ENCODE results near the gene SMAD2.
"Not testable (repeated sequence)": the region's sequence is repeated elsewhere in the genome, so short reads cannot be mapped to it uniquely, and the experiment has no call there.

SMAD2 gene

GRCh38 chr18:47842836-47843235 is 87.6 kb downstream of the SMAD2 start:
- no peak for DNase-seq (ENCODE audit: low read depth in 2 of 2)

GRCh38 chr18:47838396-47838795 is 92.1 kb downstream of the SMAD2 start:
- DNase-seq (ENCODE audit: low read depth in 2 of 2): no peak

- no peak for DNase-seq (ENCODE audit: low read depth in 2 of 2)
Observed at GRCh38 chr18:47832348-47832747, 98.1 kb downstream of the SMAD2 start.

DNA sequence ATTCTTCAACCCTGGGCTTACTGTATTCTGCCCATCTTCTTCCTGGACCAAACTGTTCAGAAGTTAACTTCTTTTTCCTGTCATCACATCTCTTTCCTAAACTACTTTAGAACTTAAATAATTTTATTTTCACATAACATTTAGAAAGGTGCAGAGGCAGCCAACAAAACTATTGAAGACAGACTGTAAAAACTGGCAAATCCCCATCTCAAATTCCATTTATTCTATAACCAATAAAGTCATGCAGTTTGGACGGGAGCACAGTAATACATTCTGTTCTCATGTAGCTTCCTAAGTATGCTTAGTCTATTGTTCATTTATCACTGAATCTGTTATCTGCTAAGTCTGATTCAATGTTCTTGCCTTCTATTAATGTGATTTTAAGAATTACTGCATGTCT is 99.1 kb downstream of the SMAD2 start:
- DNase-seq (ENCODE audit: low read depth in 2 of 2): no peak

DNA sequence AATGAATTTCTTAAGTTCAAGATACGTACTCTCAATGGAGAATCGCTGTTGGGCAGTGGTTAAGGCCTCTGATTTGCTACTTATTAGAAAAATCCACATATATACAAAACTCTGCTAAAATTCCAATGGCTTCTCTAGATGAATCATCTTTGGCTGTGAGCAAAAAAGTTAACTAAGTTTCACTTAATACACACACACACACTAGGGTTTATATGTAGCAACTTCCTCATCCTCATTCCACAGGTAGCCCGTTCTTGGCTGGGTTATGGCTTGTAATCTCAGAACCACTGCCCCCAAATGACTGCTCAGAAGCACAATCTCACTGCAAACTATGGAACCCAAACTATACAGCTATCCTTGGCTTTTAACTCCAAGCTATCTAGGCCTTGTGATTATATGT is 99.7 kb downstream of the SMAD2 start:
- no peak for DNase-seq (ENCODE audit: low read depth in 2 of 2)

DNA sequence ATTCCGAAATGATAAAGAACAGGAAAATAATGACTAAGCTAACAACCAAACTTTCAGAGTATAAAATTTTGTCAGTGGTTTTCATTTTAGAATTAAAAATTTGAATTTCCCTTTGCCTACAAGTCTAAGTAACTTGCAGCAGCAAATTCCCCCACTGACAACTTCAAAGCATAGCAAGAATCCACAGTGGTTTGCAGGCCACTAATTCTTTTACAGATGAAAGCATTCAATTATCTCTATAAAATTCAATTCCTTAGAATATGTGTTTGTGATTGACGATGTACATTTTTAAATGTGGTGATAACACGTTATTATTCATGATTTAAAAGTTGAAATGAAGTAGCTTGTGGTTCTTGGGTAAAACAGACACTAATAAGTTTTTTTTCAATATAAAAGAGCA is 100.6 kb downstream of the SMAD2 start:
- DNase-seq (ENCODE audit: low read depth in 2 of 2): no peak

GRCh38 chr18:47828031-47828430 is 102.4 kb downstream of the SMAD2 start:
- not testable (repeated sequence) for DNase-seq (ENCODE audit: low read depth in 2 of 2)

GRCh38 chr18:47826157-47827074 is 104.0 kb downstream of the SMAD2 start:
- DNase-seq (ENCODE audit: low read depth in 2 of 2): no peak

DNA sequence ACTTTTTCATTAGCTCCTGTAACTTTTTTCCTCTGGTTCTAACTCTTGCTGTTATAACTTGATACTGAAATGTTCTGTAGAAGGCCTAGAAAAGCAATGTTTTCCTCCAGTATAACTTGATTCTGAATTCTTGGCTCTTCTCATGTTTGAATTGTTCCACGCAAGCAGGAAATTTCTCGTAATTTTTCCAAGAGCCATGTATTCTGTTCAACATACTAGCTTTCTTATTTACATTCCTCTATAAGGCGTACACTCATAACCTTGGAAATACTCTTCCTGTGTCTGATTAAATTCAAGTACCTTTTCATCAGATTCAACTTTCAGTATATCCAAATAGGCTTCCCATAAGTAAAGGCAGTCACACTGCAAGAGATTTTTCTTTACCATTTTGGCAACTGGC is 109.1 kb downstream of the SMAD2 start:
- DNase-seq (ENCODE audit: low read depth in 2 of 2): no peak

GRCh38 chr18:47817795-47818077 is 112.7 kb downstream of the SMAD2 start:
- DNase-seq (ENCODE audit: low read depth in 2 of 2): no peak

- DNase-seq (ENCODE audit: low read depth in 2 of 2): no peak
Observed at GRCh38 chr18:47817017-47817794, 113.3 kb downstream of the SMAD2 start.

DNA sequence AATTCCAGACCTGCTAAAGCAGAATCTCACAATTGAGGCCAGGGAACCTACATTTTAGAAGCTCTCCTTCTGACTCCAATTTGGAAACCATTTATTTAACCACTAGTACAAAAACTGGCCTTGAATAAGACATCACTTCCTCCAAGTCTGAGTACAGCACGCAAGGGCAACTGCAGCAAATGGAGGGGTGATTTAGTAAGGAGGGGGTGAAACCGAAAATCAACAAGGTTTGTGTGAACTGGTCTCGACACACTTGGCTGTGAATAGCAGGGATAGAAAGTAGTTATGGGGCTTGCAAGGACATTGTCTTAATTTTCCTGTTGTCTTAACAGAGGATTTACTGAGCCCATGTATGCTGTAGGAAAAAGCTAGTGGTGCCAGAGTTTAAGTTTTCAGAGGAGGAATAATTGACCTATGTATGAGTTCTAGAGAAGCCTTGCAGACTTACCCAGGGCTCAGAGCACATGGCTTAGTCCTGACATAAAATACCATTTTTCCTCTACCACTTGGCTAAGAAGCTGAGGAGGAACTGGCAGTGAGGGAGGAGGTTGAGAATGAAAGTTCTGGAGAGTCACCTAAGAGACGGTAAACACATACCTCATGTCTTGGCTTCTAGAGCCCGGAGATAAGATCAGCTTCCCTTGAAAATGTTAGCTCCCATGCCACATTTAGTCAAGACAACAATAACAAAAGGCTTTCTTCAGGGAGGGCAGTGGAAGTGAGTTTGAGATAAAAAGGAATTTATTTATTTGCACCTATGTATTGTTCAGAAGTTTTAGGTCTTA is 114.8 kb downstream of the SMAD2 start:
- no peak for DNase-seq (ENCODE audit: low read depth in 2 of 2)

GRCh38 chr18:47809420-47809819 is 121.0 kb downstream of the SMAD2 start:
- no peak for DNase-seq (ENCODE audit: low read depth in 2 of 2)

GRCh38 chr18:47802802-47803201 is 127.7 kb downstream of the SMAD2 start:
- no peak for DNase-seq (ENCODE audit: low read depth in 2 of 2)

GRCh38 chr18:47801817-47802216 is 128.6 kb downstream of the SMAD2 start:
- no peak for DNase-seq (ENCODE audit: low read depth in 2 of 2)

GRCh38 chr18:47800756-47801155 is 129.7 kb downstream of the SMAD2 start:
- no peak for DNase-seq (ENCODE audit: low read depth in 2 of 2)

- DNase-seq (ENCODE audit: low read depth in 2 of 2): no peak
Observed at GRCh38 chr18:47800248-47800647, 130.2 kb downstream of the SMAD2 start.

GRCh38 chr18:47799376-47799775 is 131.1 kb downstream of the SMAD2 start:
- no peak for DNase-seq (ENCODE audit: low read depth in 2 of 2)

DNA sequence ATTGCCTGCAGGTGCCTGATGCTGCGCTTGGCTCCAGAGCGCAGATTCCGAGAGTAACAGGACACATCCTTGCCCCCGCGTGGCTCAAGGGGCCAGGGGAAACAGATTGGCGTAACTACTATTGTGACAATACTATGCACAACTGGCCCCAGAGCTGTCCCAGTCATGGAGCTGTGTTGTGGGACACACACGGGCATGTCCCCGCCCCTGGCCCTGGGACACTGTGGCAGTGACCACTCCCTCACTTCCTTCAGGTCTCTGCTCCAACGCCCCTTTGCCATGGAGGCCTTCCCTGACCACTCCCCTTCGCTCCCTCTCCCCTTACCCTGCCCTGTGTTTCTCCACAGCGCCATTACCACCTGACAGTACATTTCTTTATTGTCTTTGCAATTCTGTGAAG is 132.1 kb downstream of the SMAD2 start:
- DNase-seq (ENCODE audit: low read depth in 2 of 2): no peak

DNA sequence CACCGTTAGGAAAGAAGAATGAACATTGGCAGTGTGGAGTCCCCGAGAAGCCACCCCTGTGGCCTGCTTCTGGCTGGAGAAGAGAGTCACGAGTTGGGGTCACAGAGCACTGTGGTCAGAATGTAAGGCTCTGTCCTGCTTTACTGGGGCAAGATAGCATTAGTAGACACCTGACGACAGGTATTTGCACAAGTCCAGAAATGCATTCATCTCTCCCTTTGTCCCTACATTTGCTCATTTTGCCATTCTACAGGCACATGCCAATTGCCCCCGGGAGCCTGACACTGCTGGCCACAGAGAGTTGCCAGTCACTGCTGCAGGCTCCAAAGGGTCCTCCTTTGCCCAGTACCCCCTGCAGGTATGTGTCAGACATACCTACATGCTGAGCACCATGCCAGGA is 133.3 kb downstream of the SMAD2 start:
- no peak for DNase-seq (ENCODE audit: low read depth in 2 of 2)

DNA sequence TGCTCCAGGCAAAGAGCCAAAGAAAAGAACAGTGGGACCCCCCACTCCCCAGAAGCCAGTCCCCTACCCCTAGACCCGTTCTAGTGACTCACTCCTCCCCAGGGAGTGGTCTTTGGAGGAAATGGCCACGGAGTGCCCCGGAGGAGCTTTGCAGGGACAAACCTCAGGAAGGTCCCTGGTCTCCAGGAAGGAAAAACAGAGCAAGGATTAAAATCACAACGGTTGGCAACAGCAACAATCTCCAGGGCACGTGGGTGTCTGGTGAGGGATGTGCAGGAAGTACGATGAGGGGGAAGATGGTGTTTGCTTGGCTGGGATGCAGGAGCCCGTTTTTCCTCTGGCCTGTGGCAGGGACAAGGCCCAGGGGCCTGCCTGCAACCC is 135.0 kb downstream of the SMAD2 start:
- no peak for DNase-seq (ENCODE audit: low read depth in 2 of 2)

- no peak for DNase-seq (ENCODE audit: low read depth in 2 of 2)
Observed at GRCh38 chr18:47794725-47795433, 135.6 kb downstream of the SMAD2 start.
